ENCODE data around the gene ATG2B.

Gene ATG2B

DNA sequence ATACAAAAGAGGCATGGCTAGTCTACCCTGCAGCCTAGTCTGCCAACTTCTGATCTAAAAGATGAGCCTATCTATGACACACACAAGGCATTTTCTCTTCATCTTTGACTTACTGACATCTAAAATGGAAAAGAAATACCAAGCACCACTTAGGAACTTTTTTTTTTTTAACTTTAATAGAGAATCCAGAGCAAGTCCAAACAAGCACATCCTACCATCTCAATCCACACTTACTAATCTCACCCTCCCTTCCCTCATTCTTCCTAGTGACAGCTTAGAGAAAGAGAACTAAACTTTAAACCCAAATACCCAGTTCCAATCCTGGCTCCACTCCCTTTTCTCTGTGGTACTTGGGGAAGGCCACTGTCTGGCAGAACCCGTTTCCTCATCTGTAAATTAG lies 75.3 kb downstream of the ATG2B start:
- H4K5ac ChIP-seq (ENCODE audit: low read length), result no peak overlapping the region
- no peak overlapping the region for H3K18ac ChIP-seq (ENCODE audit: low read length)
- WGBS (ENCODE audit: extremely low coverage, insufficient coverage, low lambda C conversion rate), result no CpG with 5 or more reads among the region's 1 CpG
- H3K4me1 ChIP-seq (ENCODE audit: control insufficient read depth, low read depth, low read length), result no peaks in the 10 kb centered on the region
- no peak overlapping the region for H4K8ac ChIP-seq (ENCODE audit: low read depth, low read length)
- no peak overlapping the region for H3K4ac ChIP-seq (ENCODE audit: low read depth, low read length)
- H3K27me3 ChIP-seq (ENCODE audit: insufficient read depth, low read length, poor library complexity), result no peaks in the 10 kb centered on the region
- no peak overlapping the region for H3K4me2 ChIP-seq (ENCODE audit: low read length)
- no peak overlapping the region for H3K23ac ChIP-seq (ENCODE audit: low read length)
- no peak overlapping the region for H3K56ac ChIP-seq (ENCODE audit: low read length)
- no peak overlapping the region for H2BK15ac ChIP-seq (replicated peaks; ENCODE audit: low read depth)
- no peak overlapping the region for H2AK5ac ChIP-seq (ENCODE audit: low read length)
- no peak overlapping the region for H3K4me3 ChIP-seq (ENCODE audit: low read length)
- no peak overlapping the region for H3K27ac ChIP-seq (ENCODE audit: low read depth, low read length)
- no peaks in the 10 kb centered on the region for H3K36me3 ChIP-seq (ENCODE audit: control insufficient read depth, insufficient read depth, low read length)
- no peak overlapping the region for H2BK120ac ChIP-seq (ENCODE audit: low read depth, low read length)
- DNase-seq, result no peak
- no peaks in the 10 kb centered on the region for H3K79me1 ChIP-seq (ENCODE audit: low read length)
- H3K79me2 ChIP-seq (ENCODE audit: control insufficient read depth, insufficient read depth, low read length), result no peaks in the 10 kb centered on the region
- H3K9ac ChIP-seq (ENCODE audit: low read length), result no peak overlapping the region
- H2BK5ac ChIP-seq (ENCODE audit: low read length), result no peak overlapping the region

DNA sequence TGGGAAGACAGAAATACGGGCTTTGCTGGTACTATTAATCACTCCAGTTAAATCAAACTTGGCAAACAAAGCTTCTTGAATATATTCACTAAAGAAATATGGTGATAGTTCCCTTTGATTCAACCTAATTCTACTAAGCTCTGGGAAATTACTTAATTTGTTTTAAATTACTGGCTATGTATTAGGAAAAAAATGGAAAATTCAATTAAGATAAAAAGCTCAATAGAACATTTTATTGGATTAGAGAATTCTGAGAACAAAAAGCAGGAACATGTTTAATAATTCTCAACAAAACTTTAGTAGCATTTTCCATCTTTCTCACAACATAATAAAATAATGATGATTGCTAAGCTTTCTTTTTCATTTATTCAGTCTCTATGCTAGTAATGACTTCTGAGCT lies 76.9 kb downstream of the ATG2B start:
- no peaks in the 10 kb centered on the region for H3K4me1 ChIP-seq (ENCODE audit: control insufficient read depth, low read depth, low read length)
- H2BK120ac ChIP-seq (ENCODE audit: low read depth, low read length), result no peak overlapping the region
- H3K79me1 ChIP-seq (ENCODE audit: low read length), result no peaks in the 10 kb centered on the region
- no peak overlapping the region for H3K18ac ChIP-seq (ENCODE audit: low read length)
- no peaks in the 10 kb centered on the region for H3K27me3 ChIP-seq (ENCODE audit: insufficient read depth, low read length, poor library complexity)
- H3K4me2 ChIP-seq (ENCODE audit: low read length), result no peak overlapping the region
- no peaks in the 10 kb centered on the region for H3K36me3 ChIP-seq (ENCODE audit: control insufficient read depth, insufficient read depth, low read length)
- no peak overlapping the region for H3K23ac ChIP-seq (ENCODE audit: low read length)
- H2AK5ac ChIP-seq (ENCODE audit: low read length), result no peak overlapping the region
- no peak overlapping the region for H3K4me3 ChIP-seq (ENCODE audit: low read length)
- H4K8ac ChIP-seq (ENCODE audit: low read depth, low read length), result no peak overlapping the region
- WGBS (ENCODE audit: extremely low coverage, insufficient coverage, low lambda C conversion rate), result no CpG with 5 or more reads among the region's 1 CpG
- H3K79me2 ChIP-seq (ENCODE audit: control insufficient read depth, insufficient read depth, low read length), result no peaks in the 10 kb centered on the region
- H3K27ac ChIP-seq (ENCODE audit: low read depth, low read length), result no peak overlapping the region
- H2BK5ac ChIP-seq (ENCODE audit: low read length), result no peak overlapping the region
- no peak overlapping the region for H2BK15ac ChIP-seq (replicated peaks; ENCODE audit: low read depth)
- no peak overlapping the region for H4K5ac ChIP-seq (ENCODE audit: low read length)
- no peak overlapping the region for H3K4ac ChIP-seq (ENCODE audit: low read depth, low read length)
- no peak for DNase-seq
- no peak overlapping the region for H3K56ac ChIP-seq (ENCODE audit: low read length)
- H3K9ac ChIP-seq (ENCODE audit: low read length), result no peak overlapping the region

DNA sequence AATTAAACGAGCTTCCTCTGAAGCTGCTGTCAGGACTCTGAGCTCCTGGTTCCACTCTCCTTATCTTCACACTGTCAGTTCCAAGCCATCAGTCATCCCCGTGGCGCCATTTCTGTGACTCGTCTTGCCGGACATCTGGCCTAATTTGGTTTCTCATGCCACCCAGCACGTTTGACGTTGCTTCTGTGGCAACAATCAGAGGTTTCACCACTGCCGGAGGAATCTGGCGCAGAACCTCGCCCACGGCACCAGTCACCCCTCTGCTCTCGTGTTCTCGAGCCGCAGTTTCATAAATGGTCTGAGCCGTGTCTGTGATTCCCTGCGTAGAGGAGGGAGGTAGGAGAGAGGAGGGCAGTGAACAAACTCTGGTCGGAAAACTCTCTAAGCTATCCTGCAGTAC lies 77.5 kb downstream of the ATG2B start:
- H3K4ac ChIP-seq (ENCODE audit: low read depth, low read length), result no peak overlapping the region
- no peaks in the 10 kb centered on the region for H3K79me2 ChIP-seq (ENCODE audit: control insufficient read depth, insufficient read depth, low read length)
- H2BK5ac ChIP-seq (ENCODE audit: low read length), result no peak overlapping the region
- H4K5ac ChIP-seq (ENCODE audit: low read length), result no peak overlapping the region
- H2AK5ac ChIP-seq (ENCODE audit: low read length), result no peak overlapping the region
- no peaks in the 10 kb centered on the region for H3K27me3 ChIP-seq (ENCODE audit: insufficient read depth, low read length, poor library complexity)
- no CpG with 5 or more reads among the region's 17 CpGs for WGBS (ENCODE audit: extremely low coverage, insufficient coverage, low lambda C conversion rate)
- no peaks in the 10 kb centered on the region for H3K36me3 ChIP-seq (ENCODE audit: control insufficient read depth, insufficient read depth, low read length)
- H2BK15ac ChIP-seq (replicated peaks; ENCODE audit: low read depth), result no peak overlapping the region
- no peak overlapping the region for H3K4me3 ChIP-seq (ENCODE audit: low read length)
- H3K9ac ChIP-seq (ENCODE audit: low read length), result no peak overlapping the region
- no peak overlapping the region for H3K23ac ChIP-seq (ENCODE audit: low read length)
- no peak overlapping the region for H3K56ac ChIP-seq (ENCODE audit: low read length)
- H3K27ac ChIP-seq (ENCODE audit: low read depth, low read length), result no peak overlapping the region
- H4K8ac ChIP-seq (ENCODE audit: low read depth, low read length), result no peak overlapping the region
- H3K18ac ChIP-seq (ENCODE audit: low read length), result no peak overlapping the region
- no peaks in the 10 kb centered on the region for H3K79me1 ChIP-seq (ENCODE audit: low read length)
- H3K4me1 ChIP-seq (ENCODE audit: control insufficient read depth, low read depth, low read length), result no peaks in the 10 kb centered on the region
- H2BK120ac ChIP-seq (ENCODE audit: low read depth, low read length), result no peak overlapping the region
- no peak for DNase-seq
- H3K4me2 ChIP-seq (ENCODE audit: low read length), result no peak overlapping the region

- Histone ChIP-seq H2BK120ac (ENCODE audit: low read depth, low read length) (no peak overlapping the region), H3K18ac (ENCODE audit: low read length) (no peak overlapping the region), H3K27ac (ENCODE audit: low read depth, low read length) (no peak overlapping the region), H3K4ac (ENCODE audit: low read depth, low read length) (no peak overlapping the region), H3K4me3 (ENCODE audit: low read length) (no peak overlapping the region), H3K79me2 (ENCODE audit: control insufficient read depth, insufficient read depth, low read length) (no peaks in the 10 kb centered on the region), H3K36me3 (ENCODE audit: control insufficient read depth, insufficient read depth, low read length) (no peaks in the 10 kb centered on the region), H3K4me2 (ENCODE audit: low read length) (no peak overlapping the region), H2AK5ac (ENCODE audit: low read length) (no peak overlapping the region), H2BK15ac (replicated peaks; ENCODE audit: low read depth) (no peak overlapping the region), H3K27me3 (ENCODE audit: insufficient read depth, low read length, poor library complexity) (no peaks in the 10 kb centered on the region), H2BK5ac (ENCODE audit: low read length) (no peak overlapping the region), H4K8ac (ENCODE audit: low read depth, low read length) (no peak overlapping the region), H3K9ac (ENCODE audit: low read length) (no peak overlapping the region), H3K4me1 (ENCODE audit: control insufficient read depth, low read depth, low read length) (no peaks in the 10 kb centered on the region), H3K79me1 (ENCODE audit: low read length) (no peaks in the 10 kb centered on the region), H4K5ac (ENCODE audit: low read length) (no peak overlapping the region), H3K56ac (ENCODE audit: low read length) (no peak overlapping the region), H3K23ac (ENCODE audit: low read length) (no peak overlapping the region)
- WGBS (ENCODE audit: extremely low coverage, insufficient coverage, low lambda C conversion rate), result no CpG with 5 or more reads among the region's 1 CpG
- DNase-seq, result no peak
Measured at GRCh38 chr14:96284430-96284829, 78.7 kb downstream of the ATG2B start.

DNA sequence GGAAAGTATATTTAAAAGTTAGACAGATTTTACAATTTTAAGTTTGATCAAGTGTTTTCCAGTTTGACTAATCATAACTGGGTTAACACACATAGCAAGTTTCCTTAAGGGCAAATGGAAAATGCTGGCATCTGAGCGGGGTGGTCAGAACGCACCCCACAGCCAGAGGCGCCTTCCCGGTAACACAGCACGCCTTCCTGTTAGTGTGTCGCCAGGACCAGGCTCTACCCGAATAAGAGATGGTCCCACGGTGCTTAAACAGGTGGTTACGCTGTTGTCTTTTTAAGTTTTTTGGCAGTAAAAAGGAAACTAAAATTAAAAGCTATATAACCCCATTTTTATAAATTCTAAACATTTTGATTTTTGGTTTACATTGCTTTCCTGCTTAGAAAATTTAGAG lies 79.1 kb downstream of the ATG2B start:
- H3K4me1 ChIP-seq (ENCODE audit: control insufficient read depth, low read depth, low read length), result no peaks in the 10 kb centered on the region
- no peak for DNase-seq
- no peak overlapping the region for H3K4ac ChIP-seq (ENCODE audit: low read depth, low read length)
- H2BK120ac ChIP-seq (ENCODE audit: low read depth, low read length), result no peak overlapping the region
- H3K4me3 ChIP-seq (ENCODE audit: low read length), result no peak overlapping the region
- H3K9ac ChIP-seq (ENCODE audit: low read length), result no peak overlapping the region
- H3K36me3 ChIP-seq (ENCODE audit: control insufficient read depth, insufficient read depth, low read length), result no peaks in the 10 kb centered on the region
- no peak overlapping the region for H2BK15ac ChIP-seq (replicated peaks; ENCODE audit: low read depth)
- H3K56ac ChIP-seq (ENCODE audit: low read length), result no peak overlapping the region
- H3K27ac ChIP-seq (ENCODE audit: low read depth, low read length), result no peak overlapping the region
- H3K27me3 ChIP-seq (ENCODE audit: insufficient read depth, low read length, poor library complexity), result no peaks in the 10 kb centered on the region
- no peaks in the 10 kb centered on the region for H3K79me1 ChIP-seq (ENCODE audit: low read length)
- H3K79me2 ChIP-seq (ENCODE audit: control insufficient read depth, insufficient read depth, low read length), result no peaks in the 10 kb centered on the region
- H4K5ac ChIP-seq (ENCODE audit: low read length), result no peak overlapping the region
- H3K4me2 ChIP-seq (ENCODE audit: low read length), result no peak overlapping the region
- no peak overlapping the region for H3K18ac ChIP-seq (ENCODE audit: low read length)
- WGBS (ENCODE audit: extremely low coverage, insufficient coverage, low lambda C conversion rate), result no CpG with 5 or more reads among the region's 9 CpGs
- H4K8ac ChIP-seq (ENCODE audit: low read depth, low read length), result no peak overlapping the region
- no peak overlapping the region for H3K23ac ChIP-seq (ENCODE audit: low read length)
- no peak overlapping the region for H2AK5ac ChIP-seq (ENCODE audit: low read length)
- no peak overlapping the region for H2BK5ac ChIP-seq (ENCODE audit: low read length)

- no peak overlapping the region for H2AK5ac ChIP-seq (ENCODE audit: low read length)
- no peaks in the 10 kb centered on the region for H3K4me1 ChIP-seq (ENCODE audit: control insufficient read depth, low read depth, low read length)
- no peak overlapping the region for H2BK120ac ChIP-seq (ENCODE audit: low read depth, low read length)
- no peak overlapping the region for H3K4me2 ChIP-seq (ENCODE audit: low read length)
- no CpG with 5 or more reads among the region's 4 CpGs for WGBS (ENCODE audit: extremely low coverage, insufficient coverage, low lambda C conversion rate)
- H3K79me1 ChIP-seq (ENCODE audit: low read length), result no peaks in the 10 kb centered on the region
- H3K4me3 ChIP-seq (ENCODE audit: low read length), result no peak overlapping the region
- no peak overlapping the region for H3K23ac ChIP-seq (ENCODE audit: low read length)
- DNase-seq, result no peak
- H4K5ac ChIP-seq (ENCODE audit: low read length), result no peak overlapping the region
- no peaks in the 10 kb centered on the region for H3K27me3 ChIP-seq (ENCODE audit: insufficient read depth, low read length, poor library complexity)
- no peak overlapping the region for H3K9ac ChIP-seq (ENCODE audit: low read length)
- H3K27ac ChIP-seq (ENCODE audit: low read depth, low read length), result no peak overlapping the region
- no peak overlapping the region for H3K56ac ChIP-seq (ENCODE audit: low read length)
- H2BK5ac ChIP-seq (ENCODE audit: low read length), result no peak overlapping the region
- H3K79me2 ChIP-seq (ENCODE audit: control insufficient read depth, insufficient read depth, low read length), result no peaks in the 10 kb centered on the region
- no peaks in the 10 kb centered on the region for H3K36me3 ChIP-seq (ENCODE audit: control insufficient read depth, insufficient read depth, low read length)
- H4K8ac ChIP-seq (ENCODE audit: low read depth, low read length), result no peak overlapping the region
- H3K18ac ChIP-seq (ENCODE audit: low read length), result no peak overlapping the region
- H3K4ac ChIP-seq (ENCODE audit: low read depth, low read length), result no peak overlapping the region
- no peak overlapping the region for H2BK15ac ChIP-seq (replicated peaks; ENCODE audit: low read depth)
Measured at GRCh38 chr14:96281486-96281885, 81.7 kb downstream of the ATG2B start.
